Activated CD4-positive, alpha-beta T cell treated with anti-CD3 and anti-CD28 coated beads, Interleukin-2, amount 10 ng/mL, durations not matched to agents 24 days and 14 days (primary cell): ENCODE data around the gene EPHB1. TPM values are rescaled to one million over a fixed set of nuclear protein-coding genes. Genes with fewer than 3 reads are reported as not detected.

ENCODE experiments used
- DNase-seq: peaks from one replicate; pipeline ENCODE4 v3.0.0; 2022
- H3K27ac Mint-ChIP-seq: one replicate; pipeline ENCODE4 v1.8.0; 2022; ENCODE audit warnings: mild to moderate bottlenecking, mixed read lengths
- H3K27me3 Mint-ChIP-seq: one replicate; pipeline ENCODE4 v1.8.0; 2022; ENCODE audit warnings: mixed read lengths
- H3K36me3 Mint-ChIP-seq: one replicate; pipeline ENCODE4 v1.8.0; 2022; ENCODE audit warnings: low read depth, mild to moderate bottlenecking, mixed read lengths
- H3K4me1 Mint-ChIP-seq: one replicate; pipeline ENCODE4 v1.8.0; 2021; ENCODE audit warnings: mixed read lengths
- H3K4me3 Mint-ChIP-seq: one replicate; pipeline ENCODE4 v1.8.0; 2022; ENCODE audit warnings: mild to moderate bottlenecking, moderate library complexity, mixed read lengths
- H3K9me3 Mint-ChIP-seq: one replicate; pipeline ENCODE4 v1.8.0; 2021; ENCODE audit warnings: mixed read lengths
- intact Hi-C: fragments of 100-400 bp; cut with micrococcal nuclease; formaldehyde crosslinking; loops from one replicate; pipeline ENCODE4 v1.15.1; 2023
- total RNA-seq: library from RNA; stranded (reverse); gene quantifications from 2 replicates; pipeline ENCODE4 v1.2.3, GENCODE V29; 2022

The EPHB1 gene
- total RNA-seq, 1 donor from 2014 or later, result 1.6 TPM

DNA sequence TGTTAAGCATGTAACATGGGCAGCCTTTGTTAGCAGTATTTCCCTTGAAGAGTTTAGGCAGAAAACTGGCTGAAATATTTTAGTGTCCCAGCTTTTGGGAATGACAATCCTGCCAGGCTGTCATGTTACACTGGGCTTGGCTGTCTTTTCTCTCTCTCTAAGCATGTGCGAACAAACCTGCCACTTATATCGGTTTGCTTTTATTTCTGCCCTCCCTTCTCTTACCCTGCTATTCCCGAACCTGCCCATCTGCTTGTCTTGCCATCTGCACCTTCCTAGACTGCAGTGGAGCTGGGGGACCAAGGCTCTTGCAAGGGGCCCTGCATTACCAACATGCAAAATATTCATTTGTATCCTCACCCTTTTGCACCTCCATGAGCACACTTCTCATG is 339.6 kb downstream of the EPHB1 start:
- intact Hi-C loops, result no loop called here
- Mint-ChIP-seq H3K4me3 (no peak overlapping the region), H3K4me1 (peaks cover 2% of the 10 kb centered on the region), H3K9me3 (no peaks in the 10 kb centered on the region), H3K36me3 (no peaks in the 10 kb centered on the region), H3K27me3 (no peaks in the 10 kb centered on the region), H3K27ac (no peak overlapping the region)
- DNase-seq, result no peak

DNA sequence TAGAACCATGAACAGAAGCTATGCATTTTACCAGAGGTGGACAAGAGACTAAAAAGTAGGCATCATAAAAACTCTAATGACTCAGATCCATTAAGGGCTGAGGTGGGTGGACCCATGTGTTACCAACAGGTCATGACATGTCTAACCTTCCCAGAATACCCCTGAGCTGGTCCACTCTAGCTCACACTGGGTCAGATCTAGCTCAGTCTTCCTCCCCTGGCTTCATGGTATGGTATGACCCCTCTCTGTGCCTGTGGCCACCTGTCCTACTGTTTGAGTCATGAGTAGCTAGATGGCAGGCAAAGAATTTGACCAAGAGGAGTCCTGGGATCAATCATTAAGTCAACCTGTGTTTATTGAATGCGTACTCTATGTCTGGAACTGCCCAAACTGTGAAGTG is 340.4 kb downstream of the EPHB1 start:
- no peak for DNase-seq
- Mint-ChIP-seq H3K27me3 (no peaks in the 10 kb centered on the region), H3K27ac (no peak overlapping the region), H3K4me1 (peaks cover 2% of the 10 kb centered on the region), H3K36me3 (no peaks in the 10 kb centered on the region), H3K4me3 (no peak overlapping the region), H3K9me3 (no peaks in the 10 kb centered on the region)
- intact Hi-C loops, result no loop called here

DNA sequence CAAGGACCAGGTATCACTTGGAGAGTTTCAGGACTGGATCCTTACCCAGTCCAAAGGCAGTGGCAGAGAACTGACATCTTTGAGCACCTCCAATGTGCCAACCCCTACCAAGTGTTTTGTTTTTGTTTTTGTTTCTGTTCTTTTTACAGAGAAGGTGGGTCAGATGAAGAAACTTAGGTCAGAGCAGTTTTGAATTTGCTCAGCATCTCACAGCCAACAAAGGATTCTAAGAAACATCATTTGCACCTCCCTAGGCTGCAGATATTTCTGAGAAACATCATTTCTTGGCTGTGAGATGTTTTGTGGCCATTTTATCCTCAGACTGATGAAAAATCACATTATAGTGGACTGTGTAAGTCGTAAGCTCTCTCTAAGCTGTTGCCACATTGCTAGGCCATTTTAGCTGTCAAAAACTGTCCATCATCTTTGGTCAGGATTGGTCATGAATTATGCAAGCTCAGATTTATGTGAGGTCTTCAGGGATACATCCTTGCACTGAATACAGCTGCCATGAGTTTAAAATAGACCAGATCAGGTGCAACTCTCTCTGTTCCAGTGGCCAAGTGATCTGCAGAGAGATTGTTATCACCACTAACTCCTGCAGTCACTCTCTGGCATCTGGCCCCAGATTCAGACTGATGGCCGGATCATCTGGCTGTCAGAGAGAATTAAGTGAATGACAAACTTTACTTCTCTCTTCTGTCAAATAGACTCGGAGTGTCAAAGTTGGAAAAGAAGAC is 341.5 kb downstream of the EPHB1 start:
- intact Hi-C loops, result no loop called here
- Mint-ChIP-seq H3K4me3 (no peak overlapping the region), H3K36me3 (no peaks in the 10 kb centered on the region), H3K27me3 (no peaks in the 10 kb centered on the region), H3K9me3 (no peaks in the 10 kb centered on the region), H3K27ac (no peak overlapping the region), H3K4me1 (peaks cover 2% of the 10 kb centered on the region)
- no peak for DNase-seq

DNA sequence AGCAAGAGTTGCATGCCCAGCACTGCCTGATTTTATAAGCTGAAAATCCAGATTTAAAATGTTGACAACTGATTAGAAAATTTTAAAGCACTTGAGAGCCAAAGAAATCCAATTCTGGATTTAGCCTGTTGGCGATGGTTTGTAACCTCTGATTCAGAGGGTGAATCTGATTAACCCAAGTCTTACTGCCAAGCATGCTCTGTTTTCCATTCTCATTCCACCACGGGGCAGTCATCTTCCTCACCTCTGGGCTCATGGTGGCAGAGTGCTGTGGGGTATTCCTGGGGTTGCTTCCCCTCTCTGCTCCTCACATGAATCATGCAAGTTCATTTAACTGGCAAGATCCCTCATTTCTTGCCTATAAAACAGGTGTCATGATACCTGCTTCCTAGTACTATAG is 342.2 kb downstream of the EPHB1 start:
- Mint-ChIP-seq H3K4me1 (peaks cover 2% of the 10 kb centered on the region), H3K36me3 (no peaks in the 10 kb centered on the region), H3K9me3 (no peaks in the 10 kb centered on the region), H3K4me3 (no peak overlapping the region), H3K27ac (no peak overlapping the region), H3K27me3 (no peaks in the 10 kb centered on the region)
- no peak for DNase-seq
- intact Hi-C loops, result no loop called here

DNA sequence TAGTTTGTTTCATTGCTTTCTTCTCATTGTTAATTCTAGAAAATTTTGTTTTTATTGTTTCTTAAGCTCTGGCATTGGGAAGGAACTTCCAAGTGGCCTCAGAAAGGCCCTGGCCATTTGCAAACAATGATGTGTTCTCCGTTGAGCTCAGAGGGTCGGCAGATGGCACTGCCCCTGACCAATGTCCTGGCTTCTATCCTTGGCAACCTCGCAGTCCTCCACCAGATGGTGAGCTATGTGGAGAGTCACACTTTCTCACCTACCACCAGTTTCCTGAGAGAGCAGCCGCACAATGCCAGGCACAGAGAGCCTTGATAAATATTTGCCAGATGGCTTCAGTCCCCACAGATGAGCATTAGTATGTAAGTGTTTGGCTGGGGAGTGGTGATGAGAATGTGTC is 343.7 kb downstream of the EPHB1 start:
- no peaks in the 10 kb centered on the region for H3K27me3 Mint-ChIP-seq
- peaks cover 2% of the 10 kb centered on the region for H3K4me1 Mint-ChIP-seq
- DNase-seq, result no peak
- no peaks in the 10 kb centered on the region for H3K9me3 Mint-ChIP-seq
- H3K4me3 Mint-ChIP-seq, result no peak overlapping the region
- H3K27ac Mint-ChIP-seq, result no peak overlapping the region
- intact Hi-C loops, result no loop called here
- no peaks in the 10 kb centered on the region for H3K36me3 Mint-ChIP-seq

DNA sequence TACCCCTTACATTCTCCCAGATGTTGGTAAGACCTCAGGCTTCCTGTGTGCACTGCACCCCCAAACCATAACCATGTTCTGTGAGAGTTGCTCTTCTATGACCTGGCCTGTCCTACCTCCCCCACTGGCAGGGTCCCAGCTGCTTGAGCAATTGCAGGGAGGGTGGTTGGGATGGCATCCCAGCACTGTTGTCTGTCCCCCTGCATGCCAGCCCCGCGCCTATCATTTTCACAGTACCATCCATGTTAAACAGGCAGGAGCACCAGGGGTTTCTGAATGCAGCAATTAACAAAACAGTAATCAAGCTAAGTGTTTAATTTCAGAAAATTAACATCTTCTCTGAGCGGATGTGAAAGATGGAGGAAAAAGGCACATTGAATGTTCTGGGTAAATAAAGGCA is 345.5 kb downstream of the EPHB1 start:
- no peaks in the 10 kb centered on the region for H3K27me3 Mint-ChIP-seq

DNA sequence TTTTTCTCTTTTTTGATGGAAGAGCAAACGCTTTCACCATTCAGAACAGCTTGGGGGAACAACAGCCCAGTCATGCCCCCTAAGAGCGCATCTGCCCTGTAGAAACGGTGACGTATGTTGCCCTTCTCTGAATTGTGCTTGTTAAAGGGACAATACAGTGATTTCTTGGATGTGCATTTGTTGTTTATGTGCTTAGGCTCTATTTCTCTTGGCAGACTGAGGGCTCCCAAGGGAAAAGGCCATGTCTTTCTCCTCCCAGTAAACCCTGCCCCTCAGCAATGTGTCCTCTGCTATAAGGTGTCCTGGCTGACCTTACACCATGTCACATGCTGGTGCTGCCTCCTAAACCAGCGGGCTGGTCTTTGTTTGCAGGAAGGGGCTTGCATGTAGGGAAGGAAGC is 346.1 kb downstream of the EPHB1 start:
- Mint-ChIP-seq H3K36me3 (no peaks in the 10 kb centered on the region), H3K27me3 (no peaks in the 10 kb centered on the region), H3K4me3 (no peak overlapping the region), H3K27ac (no peak overlapping the region), H3K4me1 (peaks cover 2% of the 10 kb centered on the region), H3K9me3 (no peaks in the 10 kb centered on the region)
- DNase-seq, result no peak
- intact Hi-C loops, result no loop called here

More for the DNA sequence above, 345.5 kb downstream of the EPHB1 start:
- Mint-ChIP-seq H3K9me3 (no peaks in the 10 kb centered on the region), H3K4me3 (no peak overlapping the region), H3K36me3 (no peaks in the 10 kb centered on the region), H3K4me1 (peaks cover 2% of the 10 kb centered on the region), H3K27ac (no peak overlapping the region)
- no peak for DNase-seq
- intact Hi-C loops, result no loop called here

DNA sequence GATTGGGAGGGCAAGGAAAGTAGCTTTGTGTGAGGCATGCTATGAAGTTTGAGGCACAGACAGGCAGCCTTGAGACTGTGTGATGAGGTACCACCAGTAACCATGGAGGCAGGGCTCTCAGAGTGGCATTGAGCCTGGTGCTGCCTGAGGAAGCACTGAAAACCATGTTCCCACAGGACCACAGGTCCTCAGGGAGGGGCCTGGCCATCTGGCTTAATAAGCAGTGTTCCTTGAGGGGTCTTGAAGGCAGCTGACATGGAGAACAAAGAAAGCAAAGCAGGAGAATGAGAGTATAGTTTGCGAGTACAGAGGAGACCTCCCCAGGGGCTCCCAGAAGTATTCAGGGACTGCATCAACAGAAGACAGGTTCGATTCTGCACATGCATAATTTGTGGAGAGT is 346.6 kb downstream of the EPHB1 start:
- peaks cover 2% of the 10 kb centered on the region for H3K4me1 Mint-ChIP-seq
- no peaks in the 10 kb centered on the region for H3K9me3 Mint-ChIP-seq
- no peaks in the 10 kb centered on the region for H3K27me3 Mint-ChIP-seq
- DNase-seq, result no peak
- intact Hi-C loops, result no loop called here
- H3K4me3 Mint-ChIP-seq, result no peak overlapping the region
- H3K36me3 Mint-ChIP-seq, result no peaks in the 10 kb centered on the region
- H3K27ac Mint-ChIP-seq, result no peak overlapping the region

DNA sequence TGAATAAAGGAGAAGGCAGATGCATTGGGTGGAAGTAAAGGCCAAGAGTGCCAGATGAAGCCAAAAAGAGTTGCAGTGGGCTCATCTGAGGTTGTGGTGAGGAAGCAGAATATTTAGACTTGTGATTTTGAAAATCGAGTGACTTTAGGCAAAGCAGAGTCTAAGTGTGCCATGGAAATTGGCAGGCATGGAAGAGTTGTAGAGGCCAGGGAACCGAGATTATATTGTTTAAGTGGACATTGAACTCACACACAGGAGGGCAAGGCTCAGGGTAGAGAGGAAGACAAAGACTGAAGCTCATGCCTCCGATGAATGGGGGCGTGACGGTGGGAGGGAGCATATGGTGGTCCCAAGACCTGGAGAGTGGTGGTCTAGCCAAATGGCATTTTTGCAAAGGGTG is 347.5 kb downstream of the EPHB1 start:
- Mint-ChIP-seq H3K4me3 (no peak overlapping the region), H3K4me1 (no peaks in the 10 kb centered on the region), H3K36me3 (no peaks in the 10 kb centered on the region), H3K27me3 (no peaks in the 10 kb centered on the region), H3K27ac (no peak overlapping the region), H3K9me3 (no peaks in the 10 kb centered on the region)
- intact Hi-C loops, result no loop called here
- DNase-seq, result no peak

DNA sequence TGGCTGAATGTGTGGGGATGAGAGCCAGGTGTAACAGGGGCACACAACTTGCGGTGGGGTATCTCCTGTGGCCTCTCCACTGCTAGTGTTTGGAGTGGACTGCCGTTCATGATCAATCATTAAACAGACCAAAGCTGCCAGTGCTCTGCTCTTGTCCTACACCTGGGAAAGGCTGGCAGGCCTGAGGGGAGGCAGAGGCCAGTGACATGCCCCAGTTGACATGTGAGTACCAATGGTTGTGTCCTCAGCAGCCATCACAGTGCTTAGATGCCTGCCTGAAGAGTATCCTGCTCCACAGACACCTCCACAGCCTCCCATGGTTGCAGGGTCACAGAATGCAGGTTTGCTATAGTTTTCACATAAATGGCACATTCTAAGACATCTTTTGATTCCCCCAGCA is 348.4 kb downstream of the EPHB1 start:
- no peaks in the 10 kb centered on the region for H3K4me1 Mint-ChIP-seq
- no peak overlapping the region for H3K27ac Mint-ChIP-seq
- H3K9me3 Mint-ChIP-seq, result no peaks in the 10 kb centered on the region

DNA sequence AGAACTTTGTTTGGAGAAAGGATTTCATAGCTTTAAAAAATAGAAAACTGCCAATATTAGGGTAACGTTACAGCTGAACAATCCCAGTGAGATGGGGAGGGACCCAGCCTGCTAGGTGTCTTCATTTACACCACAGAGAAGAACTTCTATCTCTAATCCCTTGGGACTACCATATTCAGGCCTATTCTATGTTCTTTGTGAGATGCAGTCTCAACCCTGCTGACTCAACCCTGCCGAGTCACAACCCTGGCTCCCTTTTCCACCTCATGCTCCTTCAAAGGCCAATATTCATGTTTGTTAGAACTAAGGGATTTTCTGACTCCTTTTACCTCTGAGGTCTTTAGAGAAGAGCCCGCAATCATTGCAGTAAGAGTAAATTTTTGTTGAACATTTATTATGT is 350.5 kb downstream of the EPHB1 start:
- intact Hi-C loops, result no loop called here
- no peaks in the 10 kb centered on the region for H3K9me3 Mint-ChIP-seq
- DNase-seq, result no peak
- no peaks in the 10 kb centered on the region for H3K4me1 Mint-ChIP-seq
- no peak overlapping the region for H3K4me3 Mint-ChIP-seq
- H3K27me3 Mint-ChIP-seq, result no peaks in the 10 kb centered on the region
- H3K27ac Mint-ChIP-seq, result no peak overlapping the region
- no peaks in the 10 kb centered on the region for H3K36me3 Mint-ChIP-seq

More for the DNA sequence above, 348.4 kb downstream of the EPHB1 start:
- no peak overlapping the region for H3K4me3 Mint-ChIP-seq
- no peaks in the 10 kb centered on the region for H3K27me3 Mint-ChIP-seq
- DNase-seq, result no peak
- intact Hi-C loops, result no loop called here
- no peaks in the 10 kb centered on the region for H3K36me3 Mint-ChIP-seq

DNA sequence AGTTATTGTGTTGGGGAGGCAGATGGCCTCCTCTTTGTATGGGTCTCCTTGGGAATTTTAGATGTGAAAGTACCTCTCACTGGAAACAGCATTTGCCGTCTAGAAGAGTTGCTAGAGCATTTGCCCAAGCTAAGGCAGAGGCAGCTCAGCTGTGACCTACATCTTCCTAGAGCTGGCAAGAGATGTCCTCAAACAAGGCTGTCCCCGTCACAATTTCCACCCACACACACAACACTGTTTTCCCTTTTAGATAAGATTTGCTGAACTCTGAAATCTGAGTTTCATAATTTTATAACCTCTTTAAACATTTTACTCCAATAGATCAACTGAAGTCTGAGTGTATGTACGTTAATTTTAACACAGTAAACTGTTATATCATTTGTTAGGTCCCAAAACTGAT is 352.6 kb downstream of the EPHB1 start:
- Mint-ChIP-seq H3K27ac (no peak overlapping the region), H3K4me3 (no peak overlapping the region), H3K9me3 (no peaks in the 10 kb centered on the region), H3K27me3 (no peaks in the 10 kb centered on the region), H3K36me3 (no peaks in the 10 kb centered on the region), H3K4me1 (no peaks in the 10 kb centered on the region)
- no peak for DNase-seq
- intact Hi-C loops, result no loop called here

DNA sequence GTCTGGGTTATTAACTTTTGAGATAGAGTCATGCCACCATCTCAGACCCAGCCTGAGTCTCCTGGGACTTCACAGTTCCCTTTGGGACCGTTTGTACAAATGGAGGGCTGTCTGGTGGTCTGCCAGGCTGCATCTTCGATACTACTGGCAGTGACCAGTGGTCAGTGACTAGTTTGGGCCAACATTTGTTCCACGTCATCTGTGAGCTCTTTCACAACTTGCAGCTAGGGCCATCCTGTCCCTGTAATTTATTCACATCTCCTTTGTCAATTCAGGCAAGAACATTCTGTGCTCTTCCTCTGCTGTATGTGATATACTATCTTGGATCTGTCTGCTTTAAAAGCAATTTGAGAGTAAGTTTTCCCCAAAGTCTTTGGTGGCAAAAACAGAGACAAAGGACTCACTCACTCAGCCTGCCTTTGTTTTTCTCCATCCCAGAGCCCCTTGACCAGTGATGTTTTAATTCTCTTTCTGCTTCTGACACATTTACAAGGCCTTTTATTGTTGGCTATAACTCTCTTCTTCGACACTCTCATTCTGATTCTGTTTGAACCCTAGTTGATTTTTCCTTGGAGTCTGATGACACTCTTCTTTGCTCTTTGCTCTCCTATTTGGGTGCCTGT is 353.4 kb downstream of the EPHB1 start:
- H3K36me3 Mint-ChIP-seq, result no peaks in the 10 kb centered on the region
- no peak overlapping the region for H3K4me3 Mint-ChIP-seq
- no peaks in the 10 kb centered on the region for H3K27me3 Mint-ChIP-seq
- no peak for DNase-seq
- H3K4me1 Mint-ChIP-seq, result no peaks in the 10 kb centered on the region
- intact Hi-C loops, result no loop called here
- no peak overlapping the region for H3K27ac Mint-ChIP-seq
- H3K9me3 Mint-ChIP-seq, result no peaks in the 10 kb centered on the region

DNA sequence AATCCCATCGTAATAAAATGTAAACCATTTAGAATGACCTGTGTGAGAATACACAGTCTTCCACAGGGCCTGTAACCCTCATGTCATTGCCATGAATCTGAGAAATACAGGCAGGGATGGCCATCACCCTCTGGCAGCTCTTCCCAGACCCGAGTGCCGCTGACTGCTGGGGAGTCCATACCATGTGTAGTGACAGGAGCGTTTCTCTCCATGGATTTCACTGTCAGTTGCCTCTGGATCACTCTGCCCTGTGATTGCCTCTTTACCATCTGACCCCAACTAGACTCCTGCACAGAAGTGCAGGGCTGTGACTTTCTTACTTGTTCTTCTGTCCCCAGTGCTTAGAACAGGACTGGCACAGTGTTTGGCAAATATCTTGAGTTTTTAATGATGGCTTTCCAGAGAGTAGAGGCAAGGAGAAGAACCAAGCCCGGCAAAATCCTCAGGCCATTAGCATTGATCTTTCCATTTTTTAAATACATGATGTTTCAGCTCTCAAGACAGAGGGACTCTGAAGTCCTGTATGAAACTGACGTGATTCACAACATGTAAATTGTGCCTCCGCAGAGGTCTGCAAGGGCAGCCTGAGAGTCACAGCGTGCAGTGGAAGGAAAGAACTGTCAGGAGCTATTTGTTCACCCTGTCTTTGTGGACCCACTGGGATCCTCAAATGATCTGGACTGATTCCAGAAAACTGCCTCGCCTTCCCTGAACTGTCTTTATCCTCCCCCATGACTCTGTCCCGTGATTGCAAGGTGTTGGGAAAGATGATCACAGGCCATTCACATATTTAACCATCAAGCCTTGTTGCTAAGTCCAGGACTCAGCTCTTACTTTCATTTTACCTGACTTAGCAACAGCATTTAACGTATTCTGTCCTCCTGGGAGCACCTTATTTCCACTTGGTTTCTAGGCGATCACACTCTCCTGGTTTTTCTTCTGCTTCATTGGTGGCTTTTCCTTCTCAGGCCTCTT is 354.9 kb downstream of the EPHB1 start:
- no peak overlapping the region for H3K4me3 Mint-ChIP-seq
- H3K4me1 Mint-ChIP-seq, result no peaks in the 10 kb centered on the region
- H3K36me3 Mint-ChIP-seq, result no peaks in the 10 kb centered on the region
- H3K27me3 Mint-ChIP-seq, result no peaks in the 10 kb centered on the region
- DNase-seq, result no peak
- intact Hi-C loops, result no loop called here
- H3K27ac Mint-ChIP-seq, result no peak overlapping the region
- H3K9me3 Mint-ChIP-seq, result no peaks in the 10 kb centered on the region
